GM18517 (cell line): ENCODE measurements around the gene IP6K2.

Experiments used
- ATAC-seq: cut with Tn5 transposase; IDR thresholded peaks from one replicate; pipeline ENCODE4 v1.9.1; 2021; ENCODE audit warnings: mild to moderate bottlenecking, moderate library complexity; ENCODE audit not compliant: unreplicated experiment

Gene IP6K2

DNA sequence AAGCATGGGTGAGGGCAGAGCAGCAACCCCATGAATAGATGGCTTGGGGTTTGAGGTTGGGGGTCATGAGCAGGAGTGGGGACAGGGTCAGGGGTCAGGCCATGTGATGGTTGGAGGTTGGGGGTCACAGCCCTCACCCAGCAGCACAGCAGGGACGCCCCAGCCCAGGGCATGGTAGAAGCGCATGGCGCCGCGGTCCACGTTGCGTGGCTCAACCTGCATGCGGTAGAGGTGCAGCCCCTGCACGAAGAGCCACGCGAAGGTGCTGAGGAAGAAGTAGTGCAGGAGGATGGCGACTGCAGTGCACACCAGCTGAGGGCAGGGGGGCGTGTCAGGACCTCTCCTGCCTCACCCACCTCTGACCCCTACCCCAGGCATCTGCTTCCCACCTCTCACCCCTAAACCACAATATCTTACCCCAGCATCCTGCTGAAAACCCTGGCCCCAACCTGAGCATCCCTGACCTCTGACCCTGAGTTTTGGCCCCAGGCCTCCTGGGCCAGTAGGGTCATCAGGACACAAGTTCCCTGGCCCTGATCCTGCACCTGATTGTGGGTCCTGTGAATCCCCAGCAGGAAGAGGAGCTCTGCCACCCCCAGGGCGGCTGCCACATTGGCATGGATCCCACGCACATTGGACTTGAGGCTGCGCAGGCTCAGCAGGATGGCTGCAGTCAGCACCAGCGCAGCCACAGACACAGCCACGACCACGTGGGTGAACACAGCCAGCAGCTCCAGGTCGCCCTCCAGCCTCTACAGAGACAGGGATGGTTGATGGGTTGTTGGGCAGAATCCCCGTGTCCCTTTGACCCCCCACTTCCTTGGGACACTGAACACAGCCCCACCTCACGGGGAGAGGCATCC lies 71.9 kb downstream of the IP6K2 start:
- ATAC-seq: no peak

DNA sequence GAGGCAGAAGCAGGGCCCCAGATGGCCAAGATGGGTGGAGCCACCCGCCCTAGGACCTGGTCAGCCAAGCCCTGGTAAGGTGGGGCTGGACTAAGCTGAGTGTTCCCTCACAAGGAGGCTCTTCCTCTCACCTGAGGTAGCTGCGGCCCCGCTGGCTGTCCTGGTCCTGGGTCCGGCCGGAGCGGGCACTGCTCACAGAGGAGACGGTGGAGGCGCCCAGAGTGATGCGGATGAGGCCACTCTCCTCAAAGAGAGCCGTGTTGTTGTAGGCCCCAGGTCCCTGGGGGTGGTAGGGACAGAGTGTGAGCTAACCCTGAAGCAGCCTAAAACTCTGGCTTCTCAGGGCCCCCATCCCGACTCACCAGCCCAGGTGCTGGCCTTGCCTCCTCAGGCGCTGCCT lies 74.4 kb downstream of the IP6K2 start:
- no peak for ATAC-seq

DNA sequence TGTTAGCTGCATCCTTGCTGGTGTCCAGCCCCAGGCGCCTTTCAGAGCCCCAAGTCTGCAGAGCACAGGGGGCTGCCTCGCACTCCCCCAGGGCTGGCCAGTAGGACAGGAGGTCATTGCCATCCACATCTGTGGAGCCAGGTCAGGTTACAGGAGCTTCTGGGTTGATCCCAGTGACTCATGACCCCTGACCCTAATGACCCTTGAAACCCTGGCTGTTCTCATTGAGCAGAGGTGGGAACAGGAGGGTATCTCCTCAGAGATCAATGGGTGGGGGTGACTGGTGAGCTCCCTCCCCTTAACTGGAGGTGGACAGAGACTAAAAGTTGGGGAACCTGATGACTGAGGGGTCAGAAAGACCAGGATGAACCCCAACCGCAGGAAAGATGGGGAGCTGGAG lies 75.6 kb downstream of the IP6K2 start:
- no peak for ATAC-seq

DNA sequence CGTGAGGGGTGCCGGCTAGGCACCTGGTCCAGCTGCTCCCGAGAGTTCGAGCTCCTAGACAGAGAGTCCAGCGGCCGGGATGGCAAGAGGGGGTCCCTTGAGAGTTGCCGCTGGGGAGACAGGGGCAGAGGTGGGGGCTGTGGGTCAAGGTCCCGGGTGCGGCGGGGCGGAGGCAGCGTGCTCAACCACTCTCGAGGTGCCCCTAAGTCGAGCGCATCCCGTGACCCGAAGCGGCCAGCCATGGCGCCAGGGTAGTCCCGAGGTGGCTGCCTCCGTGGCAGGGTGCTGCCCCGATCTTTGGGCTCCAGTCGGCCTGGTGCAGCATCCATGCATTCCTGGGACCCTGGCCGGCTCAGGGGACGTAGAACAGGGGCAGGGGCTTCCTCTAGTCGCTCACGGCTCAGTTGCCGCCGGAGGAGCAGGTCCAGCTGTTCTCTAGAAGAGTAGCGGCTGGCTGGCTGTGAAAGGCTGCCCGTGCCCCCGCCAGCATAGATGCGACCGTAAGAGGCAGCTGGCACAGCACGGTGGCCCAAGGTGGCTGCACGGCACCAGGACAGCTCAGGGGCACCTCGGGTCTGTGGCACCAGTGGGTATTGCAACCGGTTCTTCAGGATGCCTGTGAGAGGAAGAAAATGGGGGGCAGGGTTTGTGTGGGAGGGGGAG lies 76.9 kb downstream of the IP6K2 start:
- ATAC-seq: no peak
